ENCODE results near the gene EFCAB7. TPM values are rescaled to one million over a fixed set of nuclear protein-coding genes. Genes with fewer than 3 reads are reported as not detected.
A peak's percentile ranks its signal among the peaks of the same experiment; 100 is the strongest.

Gene EFCAB7
- total RNA-seq, 1 experiment from 2014 or later, result 7.6 TPM

DNA sequence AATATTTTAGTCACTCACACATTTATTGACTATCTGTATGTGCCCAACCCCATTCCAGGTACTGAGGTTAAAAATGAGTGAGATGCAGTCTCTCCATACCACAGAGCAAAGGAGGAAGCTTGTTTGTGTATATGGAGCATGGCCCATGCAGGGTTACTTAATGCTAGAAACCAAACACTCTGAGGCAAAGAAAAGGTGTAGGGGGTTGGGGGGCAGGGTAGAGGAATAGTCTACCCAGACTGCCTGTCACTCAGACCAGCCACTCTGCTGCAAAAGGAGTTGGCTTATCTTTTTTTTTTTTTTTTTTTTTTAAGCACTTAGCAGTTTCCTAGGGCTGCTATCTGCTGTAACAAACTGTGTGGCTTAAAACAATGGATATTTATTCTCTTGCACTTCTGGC is 89.6 kb downstream of the EFCAB7 start:
- peaks cover 26% of the 10 kb centered on the region for H3K4me1 Mint-ChIP-seq (ENCODE audit: insufficient read depth, unreplicated experiment)
- DNase-seq (ENCODE audit: unreplicated experiment), result no peak
- no TSS peak for BruUV-seq (replicated peaks)
- H3K27me3 Mint-ChIP-seq (ENCODE audit: insufficient read depth, unreplicated experiment), result no peaks in the 10 kb centered on the region
- ChIA-PET CTCF (interaction anchor here (0.7 to 2.7 kb wide), 7 partner anchors 11 to 634 kb away, joined by 3 to 11 read pairs (median 3); no protein-coding TSS in a partner anchor), POLR2A (no interaction called here)
- peak overlapping the region; percentile 42 for H3K27ac Mint-ChIP-seq (ENCODE audit: low read depth, unreplicated experiment)
- no peaks in the 10 kb centered on the region for H3K9me3 Mint-ChIP-seq (ENCODE audit: unreplicated experiment)
- H3K4me3 Mint-ChIP-seq (ENCODE audit: unreplicated experiment), result no peak overlapping the region
- peaks cover 7% of the 10 kb centered on the region for H3K36me3 Mint-ChIP-seq (ENCODE audit: insufficient read depth, unreplicated experiment)
- TF ChIP-seq CTCF (IDR thresholded peaks at IDR 0.05; ENCODE audit: unreplicated experiment), result no peak
- intact Hi-C loops (cut with micrococcal nuclease), result no loop called here

DNA sequence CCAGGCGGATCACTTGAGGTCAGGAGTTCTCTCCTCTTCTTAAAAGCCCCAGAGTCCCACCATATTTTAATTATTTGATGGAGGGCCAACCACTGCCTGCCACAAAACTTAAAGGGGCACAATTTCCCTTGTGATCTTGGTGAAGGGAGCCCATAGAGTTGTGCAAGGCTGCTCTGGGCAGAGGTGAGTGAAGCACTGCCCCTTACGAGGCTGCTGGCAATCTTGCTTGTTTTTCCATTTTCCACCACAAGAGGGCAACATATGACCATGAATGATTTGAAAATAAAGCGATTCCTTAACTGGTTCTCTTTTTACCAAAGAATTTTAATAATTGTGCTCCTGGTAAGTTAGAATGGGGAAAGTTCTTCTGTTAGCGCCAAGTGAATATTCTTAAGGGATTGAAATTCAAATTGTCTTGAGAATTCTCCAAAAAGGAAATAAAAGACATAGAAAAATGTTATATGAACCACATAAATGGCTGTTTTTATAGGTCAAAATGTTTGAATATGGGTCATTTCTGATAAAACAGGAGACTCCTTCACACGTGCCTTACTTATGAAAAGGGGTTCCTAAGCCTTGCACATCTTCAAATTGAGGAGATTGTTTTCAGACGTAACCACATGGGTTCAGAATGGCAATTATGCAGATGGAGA is 92.6 kb downstream of the EFCAB7 start:
- H3K36me3 Mint-ChIP-seq (ENCODE audit: insufficient read depth, unreplicated experiment), result peaks cover 7% of the 10 kb centered on the region
- no peaks in the 10 kb centered on the region for H3K27me3 Mint-ChIP-seq (ENCODE audit: insufficient read depth, unreplicated experiment)
- CTCF ChIA-PET, result interaction anchor here (0.6 to 3.4 kb wide), 21 partner anchors 8 to 1141 kb away, joined by 3 to 52 read pairs (median 4); partner anchors contain the start of gene PGM1
- H3K27ac Mint-ChIP-seq (ENCODE audit: low read depth, unreplicated experiment), result no peak overlapping the region
- no peaks in the 10 kb centered on the region for H3K9me3 Mint-ChIP-seq (ENCODE audit: unreplicated experiment)
- POLR2A ChIA-PET, result interaction anchor here (1.0 kb wide), 2 partner anchors 9 to 47 kb away, joined by 3 read pairs; no protein-coding TSS in a partner anchor
- DNase-seq (ENCODE audit: unreplicated experiment), result peak; percentile 82
- BruUV-seq (replicated peaks), result no TSS peak
- no peak overlapping the region for H3K4me3 Mint-ChIP-seq (ENCODE audit: unreplicated experiment)
- TF ChIP-seq CTCF (IDR thresholded peaks at IDR 0.05; ENCODE audit: unreplicated experiment), result peak; percentile 72
- intact Hi-C loops (cut with micrococcal nuclease), result loop anchor here (1.0 to 5.0 kb wide), 8 partner anchors 46 to 627 kb away; no protein-coding TSS in a partner anchor
- peaks cover 24% of the 10 kb centered on the region for H3K4me1 Mint-ChIP-seq (ENCODE audit: insufficient read depth, unreplicated experiment)

DNA sequence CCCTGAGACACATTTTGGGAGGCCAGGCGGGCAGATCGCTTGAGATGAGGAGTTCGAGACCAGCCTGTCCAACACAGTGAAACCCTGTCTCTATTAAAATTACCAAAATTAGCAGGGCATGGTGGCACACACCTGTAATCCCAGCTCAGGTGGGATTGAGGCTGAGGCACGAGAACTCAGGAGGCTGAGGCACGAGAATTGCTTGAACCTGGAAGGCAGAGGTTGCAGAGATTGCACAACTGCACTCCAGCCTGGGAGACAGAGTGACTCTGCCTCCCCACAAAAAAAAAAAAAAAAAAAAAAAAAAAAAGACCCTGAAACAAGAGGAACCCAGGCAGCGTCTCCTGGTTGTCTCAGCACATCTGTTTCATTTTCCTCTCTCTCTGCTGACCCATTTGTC is 94.1 kb downstream of the EFCAB7 start:
- Mint-ChIP-seq H3K27me3 (ENCODE audit: insufficient read depth, unreplicated experiment) (no peaks in the 10 kb centered on the region), H3K4me1 (ENCODE audit: insufficient read depth, unreplicated experiment) (peaks cover 16% of the 10 kb centered on the region), H3K9me3 (ENCODE audit: unreplicated experiment) (no peaks in the 10 kb centered on the region), H3K4me3 (ENCODE audit: unreplicated experiment) (no peak overlapping the region), H3K36me3 (ENCODE audit: insufficient read depth, unreplicated experiment) (peaks cover 7% of the 10 kb centered on the region), H3K27ac (ENCODE audit: low read depth, unreplicated experiment) (peak overlapping the region; percentile 35)
- ChIA-PET CTCF (interaction anchor here (0.5 to 3.4 kb wide), 11 partner anchors 24 to 630 kb away, joined by 3 to 52 read pairs (median 6); partner anchors contain the start of gene PGM1), POLR2A (interaction anchor here (0.9 kb wide), 1 partner anchor 547 kb away, joined by 3 read pairs; no protein-coding TSS in a partner anchor)
- no peak for TF ChIP-seq CTCF (IDR thresholded peaks at IDR 0.05; ENCODE audit: unreplicated experiment)
- intact Hi-C loops (cut with micrococcal nuclease), result loop anchor here (5.0 kb wide), 3 partner anchors 45 to 545 kb away; no protein-coding TSS in a partner anchor
- no peak for DNase-seq (ENCODE audit: unreplicated experiment)
- no TSS peak for BruUV-seq (replicated peaks)

- CTCF ChIA-PET, result interaction anchor here (0.9 to 3.4 kb wide), 3 partner anchors 14 to 625 kb away, joined by 3 to 52 read pairs (median 5); no protein-coding TSS in a partner anchor
- peaks cover 7% of the 10 kb centered on the region for H3K36me3 Mint-ChIP-seq (ENCODE audit: insufficient read depth, unreplicated experiment)
- TF ChIP-seq CTCF (IDR thresholded peaks at IDR 0.05; ENCODE audit: unreplicated experiment), result no peak
- H3K9me3 Mint-ChIP-seq (ENCODE audit: unreplicated experiment), result no peaks in the 10 kb centered on the region
- BruUV-seq (replicated peaks), result no TSS peak
- DNase-seq (ENCODE audit: unreplicated experiment), result no peak
- no peaks in the 10 kb centered on the region for H3K27me3 Mint-ChIP-seq (ENCODE audit: insufficient read depth, unreplicated experiment)
- intact Hi-C loops (cut with micrococcal nuclease), result loop anchor here (5.0 kb wide), 3 partner anchors 44 to 544 kb away; no protein-coding TSS in a partner anchor
- H3K4me3 Mint-ChIP-seq (ENCODE audit: unreplicated experiment), result no peak overlapping the region
- POLR2A ChIA-PET, result no interaction called here
- no peak overlapping the region for H3K27ac Mint-ChIP-seq (ENCODE audit: low read depth, unreplicated experiment)
- H3K4me1 Mint-ChIP-seq (ENCODE audit: insufficient read depth, unreplicated experiment), result peaks cover 12% of the 10 kb centered on the region
Observed at GRCh38 chr1:63618011-63618410, 94.7 kb downstream of the EFCAB7 start.
